ENCODE data around the gene SHISA6.

DNA sequence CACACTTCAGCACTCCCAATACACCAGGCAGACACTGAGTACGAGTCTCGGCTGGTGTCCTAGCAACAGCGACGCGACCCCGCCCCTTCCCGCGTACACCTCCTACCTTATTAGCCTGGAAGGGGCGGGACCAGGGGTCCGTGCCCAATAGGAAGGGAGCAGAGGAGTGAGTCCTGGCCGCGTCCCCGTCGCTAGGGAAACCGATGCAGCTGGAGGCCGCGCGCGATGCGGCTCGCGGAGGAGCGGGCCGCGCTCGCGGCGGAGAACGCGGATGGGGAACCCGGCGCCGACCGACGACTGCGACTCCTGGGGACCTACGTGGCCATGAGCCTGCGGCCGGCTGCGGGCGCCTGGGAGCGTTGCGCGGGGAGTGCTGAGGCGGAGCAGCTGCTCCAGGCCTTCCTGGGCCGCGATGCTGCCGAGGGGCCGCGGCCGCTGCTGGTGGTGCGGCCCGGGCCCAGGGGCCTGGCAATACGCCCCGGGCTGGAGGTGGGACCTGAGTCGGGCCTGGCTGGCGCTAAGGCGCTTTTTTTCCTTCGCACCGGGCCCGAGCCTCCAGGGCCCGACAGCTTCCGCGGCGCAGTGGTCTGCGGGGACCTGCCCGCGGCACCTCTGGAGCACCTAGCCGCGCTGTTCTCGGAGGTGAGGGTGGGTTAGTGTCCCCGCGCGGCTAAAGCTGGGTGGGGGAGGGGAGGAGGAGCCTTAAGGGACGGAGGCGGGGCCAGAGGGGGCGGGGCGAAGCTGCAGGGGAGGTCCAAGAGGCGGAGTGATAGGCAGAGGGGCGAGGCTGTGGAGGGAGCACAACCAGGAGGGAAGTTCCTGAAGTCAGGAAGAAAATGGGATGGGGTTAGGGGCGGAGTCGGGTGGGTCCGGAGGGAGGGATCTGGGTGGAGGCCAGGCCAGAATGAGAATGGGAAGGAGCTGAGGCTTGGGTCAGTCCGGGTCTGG, 357.5 kb downstream of the SHISA6 start, which contains the start of gene DNAH9:
- TF ChIP-seq CTCF (IDR thresholded peaks at IDR 0.05; ENCODE audit: insufficient read depth, low read depth, low read length) = no peak
- TF ChIP-seq EZH2 (IDR thresholded peaks at IDR 0.05; ENCODE audit: insufficient read depth, low read length) = no peak

All from astrocyte (in vitro differentiated cells and primary cell).